Activated naive CD8-positive, alpha-beta T cell treated with anti-CD3 and anti-CD28 coated beads, Interleukin-2, amount 50 U/mL, for 16 hours (primary cell): ENCODE measurements around the gene FHOD3.
"Not testable (repeated sequence)": the region's sequence is repeated elsewhere in the genome, so short reads cannot be mapped to it uniquely, and the experiment has no call there.

Experiments
- DNase-seq: peaks from one replicate; pipeline ENCODE4 v3.0.0-alpha.2; 2020; ENCODE audit warnings: low read depth, low spot score

Gene FHOD3

GRCh38 chr18:36349552-36349951 is 52.0 kb downstream of the FHOD3 start:
- no peak for DNase-seq

GRCh38 chr18:36350251-36350651 is 52.7 kb downstream of the FHOD3 start:
- DNase-seq = no peak

GRCh38 chr18:36350839-36351469 is 53.4 kb downstream of the FHOD3 start:
- DNase-seq = no peak

GRCh38 chr18:36352384-36352783 is 54.9 kb downstream of the FHOD3 start:
- no peak for DNase-seq

- no peak for DNase-seq
These were observed 57.5 kb downstream of the FHOD3 start for GRCh38 chr18:36354989-36355388.

- DNase-seq = no peak
These were observed 58.0 kb downstream of the FHOD3 start for GRCh38 chr18:36355511-36355910.

GRCh38 chr18:36356741-36357140 is 59.2 kb downstream of the FHOD3 start:
- DNase-seq = not testable (repeated sequence)

GRCh38 chr18:36358141-36358540 is 60.6 kb downstream of the FHOD3 start:
- DNase-seq = no peak

- DNase-seq = no peak
These were observed 62.9 kb downstream of the FHOD3 start for GRCh38 chr18:36360256-36360909.

GRCh38 chr18:36364911-36365624 is 67.6 kb downstream of the FHOD3 start:
- no peak for DNase-seq

- no peak for DNase-seq
These were observed 68.6 kb downstream of the FHOD3 start for GRCh38 chr18:36365836-36366775.

- no peak for DNase-seq
These were observed 69.7 kb downstream of the FHOD3 start for GRCh38 chr18:36366994-36367839.

- DNase-seq = no peak
These were observed 71.4 kb downstream of the FHOD3 start for GRCh38 chr18:36368889-36369288.

GRCh38 chr18:36372903-36373311 is 75.4 kb downstream of the FHOD3 start:
- DNase-seq = no peak

- no peak for DNase-seq
These were observed 76.7 kb downstream of the FHOD3 start for GRCh38 chr18:36374262-36374661.

- DNase-seq = no peak
These were observed 77.6 kb downstream of the FHOD3 start for GRCh38 chr18:36375118-36375517.

- no peak for DNase-seq
These were observed 78.8 kb downstream of the FHOD3 start for GRCh38 chr18:36376361-36376760.

GRCh38 chr18:36377626-36378025 is 80.1 kb downstream of the FHOD3 start:
- DNase-seq = no peak

- no peak for DNase-seq
These were observed 80.7 kb downstream of the FHOD3 start for GRCh38 chr18:36378205-36378604.

GRCh38 chr18:36379435-36379984 is 82.0 kb downstream of the FHOD3 start:
- no peak for DNase-seq
